HG02798 (cell line): Measurements from ENCODE around the gene PHF12.
"Not testable (repeated sequence)": the region's sequence is repeated elsewhere in the genome, so short reads cannot be mapped to it uniquely, and the experiment has no call there.

Experiments used
- ATAC-seq: cut with Tn5 transposase; IDR thresholded peaks from one replicate; pipeline ENCODE4 v1.9.1; 2021; ENCODE audit warnings: mild to moderate bottlenecking; ENCODE audit not compliant: unreplicated experiment, poor library complexity

The PHF12 gene

DNA sequence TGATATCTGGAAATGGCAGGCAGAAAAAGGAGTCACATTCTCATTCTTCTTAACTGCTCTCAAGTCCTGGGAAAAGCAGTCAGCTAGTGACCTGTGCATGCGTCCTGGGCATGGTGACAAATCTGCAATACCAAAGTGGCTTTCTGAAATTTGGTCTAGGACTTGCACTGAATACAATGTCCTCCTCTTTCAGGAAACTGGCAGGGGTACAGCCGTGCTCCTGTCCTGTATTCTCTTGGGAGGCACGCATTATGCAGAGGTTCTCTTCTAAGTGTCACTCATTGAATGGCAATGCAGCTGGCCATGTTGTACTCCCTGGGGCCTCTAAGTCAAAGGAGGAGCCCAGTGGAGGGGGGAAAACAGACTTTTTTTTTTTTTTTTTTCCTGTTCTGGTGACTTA lies 10.6 kb downstream of the PHF12 start:
- no peak for ATAC-seq

DNA sequence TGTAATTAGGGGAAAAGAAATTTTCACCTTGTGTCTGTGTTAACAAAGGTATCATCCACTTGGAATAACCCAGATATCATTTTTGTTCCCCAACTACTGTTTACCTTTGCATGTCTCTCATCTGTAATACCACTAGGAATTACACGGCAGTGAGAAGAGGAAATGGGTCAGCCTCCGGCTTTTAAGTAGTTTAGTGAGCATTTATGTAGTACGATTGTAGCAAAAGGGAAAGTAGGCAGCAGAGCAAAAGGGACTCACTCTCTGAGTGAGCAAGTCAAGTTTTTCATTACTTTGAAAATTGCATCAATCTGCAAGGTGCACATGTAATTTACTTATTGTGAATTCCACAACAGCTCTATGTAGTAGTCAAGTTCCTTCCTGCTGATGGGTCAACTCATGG lies 11.2 kb downstream of the PHF12 start:
- ATAC-seq = no peak

DNA sequence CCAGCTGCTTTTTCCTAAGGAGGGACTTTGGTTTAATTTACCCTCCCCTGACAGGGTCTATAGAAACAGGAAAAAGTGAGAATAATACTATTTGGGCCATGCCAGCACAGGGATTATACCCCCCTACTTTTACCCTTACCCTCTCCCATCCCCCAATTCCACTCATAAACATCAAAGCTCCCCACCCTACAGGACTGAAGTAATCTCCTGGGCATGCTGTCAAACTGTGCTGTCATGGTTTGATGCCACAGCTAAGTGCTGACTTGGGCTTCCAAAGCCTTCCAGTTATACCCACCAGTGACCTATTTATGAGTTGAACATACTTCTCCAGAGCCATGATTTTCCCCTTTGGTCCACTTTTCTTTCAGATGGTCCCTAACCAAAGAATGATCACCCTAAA lies 12.8 kb downstream of the PHF12 start:
- ATAC-seq = no peak

DNA sequence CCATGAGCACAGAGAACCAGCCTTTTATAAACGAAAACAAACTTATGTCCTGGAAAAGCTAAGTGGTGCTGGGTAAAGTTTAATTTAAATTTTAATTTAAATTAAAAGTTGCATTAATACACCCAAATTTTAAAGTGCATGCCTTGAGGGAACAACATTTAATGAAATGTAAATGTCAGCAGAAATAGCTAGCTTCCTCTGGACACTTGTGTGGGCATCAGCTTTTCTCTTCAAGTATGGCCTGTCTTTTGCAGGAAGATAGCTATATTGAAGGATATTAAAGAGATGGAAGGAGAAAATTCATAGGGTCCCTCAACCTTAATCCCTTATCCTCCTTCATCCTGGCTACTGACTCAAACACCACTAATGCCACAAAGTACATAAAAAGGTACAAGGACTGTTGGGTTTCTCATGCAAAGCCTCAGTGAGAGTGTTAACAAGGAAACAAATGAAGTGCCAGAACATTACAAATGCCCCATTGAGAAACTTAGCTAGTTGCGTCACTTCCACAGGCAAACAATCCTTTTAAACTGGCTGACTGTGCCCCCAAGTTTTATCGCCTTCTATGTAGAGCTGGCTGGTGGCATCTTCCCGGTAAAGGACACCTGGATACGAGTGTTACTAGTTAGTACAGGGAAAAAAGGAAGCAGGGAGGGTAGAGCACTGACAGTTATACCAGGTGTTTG lies 14.1 kb downstream of the PHF12 start:
- no peak for ATAC-seq

DNA sequence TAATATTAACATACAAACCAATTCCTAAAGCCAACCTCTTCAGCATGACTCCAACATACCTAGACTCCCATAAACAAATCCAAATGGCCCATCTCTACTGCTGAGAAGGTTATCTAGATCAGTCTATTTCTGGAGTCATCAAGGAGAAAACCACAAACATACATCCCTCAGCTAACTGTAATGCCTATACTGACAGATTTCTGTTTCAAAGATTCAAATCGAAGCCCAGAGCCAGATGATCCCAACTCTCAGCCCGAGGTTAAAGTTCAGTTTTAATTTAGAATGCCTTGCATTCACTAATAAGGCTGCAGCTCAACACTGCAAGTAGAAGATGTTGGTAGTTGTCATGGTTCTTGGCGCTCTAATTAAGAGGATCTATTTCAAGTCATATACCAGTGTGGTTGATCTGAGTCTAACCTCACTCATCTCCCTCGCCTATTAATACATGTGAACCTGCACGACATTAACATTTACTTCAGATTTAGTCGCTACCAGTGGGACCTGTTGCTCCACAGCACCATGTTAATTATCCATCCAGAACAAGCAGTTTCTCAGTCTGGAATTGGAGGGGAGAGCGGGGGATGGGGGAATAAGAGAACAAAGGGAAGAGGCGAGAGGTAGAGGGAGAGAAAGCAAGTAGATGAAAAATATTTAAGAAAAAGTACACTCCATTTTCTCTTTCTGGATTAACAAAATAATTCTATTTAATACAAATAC lies 15.4 kb downstream of the PHF12 start:
- no peak for ATAC-seq

DNA sequence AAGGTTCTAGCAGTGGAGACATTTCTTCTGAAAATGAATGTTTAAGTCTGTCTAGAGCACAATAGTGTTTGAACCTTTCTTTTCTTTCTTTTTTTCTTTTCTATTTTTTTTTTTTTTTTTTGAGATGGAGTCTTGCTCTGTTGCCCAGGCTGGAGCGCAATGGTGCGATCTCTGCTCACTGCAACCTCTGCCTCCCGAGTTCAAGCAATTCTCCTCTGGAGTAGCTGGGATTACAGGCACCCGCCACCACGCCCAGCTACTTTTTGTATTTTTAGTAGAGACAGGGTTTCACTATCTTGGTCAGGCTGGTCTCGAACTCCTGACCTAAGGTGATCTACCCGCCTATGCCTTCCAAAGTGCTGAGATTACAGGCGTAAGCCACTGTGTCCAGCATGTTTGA lies 16.8 kb downstream of the PHF12 start:
- ATAC-seq = not testable (repeated sequence)

DNA sequence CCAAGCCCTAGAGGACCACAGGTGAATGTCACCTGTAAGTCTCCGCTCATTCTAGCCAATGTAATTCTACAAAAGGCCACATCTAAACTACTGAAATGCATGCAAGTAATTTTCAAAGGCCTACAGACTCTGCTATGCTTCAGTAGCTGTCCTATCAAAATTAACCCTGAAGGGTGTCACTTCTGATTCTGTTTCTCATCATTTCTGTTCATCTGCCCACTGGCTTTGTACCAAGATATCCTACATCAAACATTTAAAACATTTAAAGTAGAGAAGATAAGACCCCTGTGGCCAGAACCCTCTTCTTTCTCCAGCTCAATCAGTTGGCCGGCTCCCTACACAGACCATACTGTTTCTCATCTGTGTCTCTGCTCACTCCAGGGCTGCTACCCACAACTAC lies 21.5 kb downstream of the PHF12 start:
- ATAC-seq = no peak

DNA sequence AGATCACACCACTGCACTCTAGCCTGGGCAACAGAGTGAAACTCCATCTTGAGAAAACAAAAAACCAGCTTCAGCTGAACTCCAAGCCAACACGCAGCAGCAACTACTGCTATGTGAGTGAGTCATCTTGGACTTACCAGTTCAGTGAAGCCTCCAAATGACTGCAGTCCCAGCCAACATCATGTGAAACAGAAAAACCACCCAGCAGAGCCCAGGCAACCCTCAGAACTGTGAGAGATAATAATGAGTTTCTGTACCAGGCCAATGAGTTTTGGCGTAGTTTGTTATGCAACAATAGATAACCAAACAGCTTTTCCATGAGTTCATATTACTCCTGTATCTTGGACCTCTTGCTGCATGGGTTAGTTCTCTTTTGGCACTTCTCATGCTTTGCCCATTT lies 23.3 kb downstream of the PHF12 start:
- no peak for ATAC-seq

DNA sequence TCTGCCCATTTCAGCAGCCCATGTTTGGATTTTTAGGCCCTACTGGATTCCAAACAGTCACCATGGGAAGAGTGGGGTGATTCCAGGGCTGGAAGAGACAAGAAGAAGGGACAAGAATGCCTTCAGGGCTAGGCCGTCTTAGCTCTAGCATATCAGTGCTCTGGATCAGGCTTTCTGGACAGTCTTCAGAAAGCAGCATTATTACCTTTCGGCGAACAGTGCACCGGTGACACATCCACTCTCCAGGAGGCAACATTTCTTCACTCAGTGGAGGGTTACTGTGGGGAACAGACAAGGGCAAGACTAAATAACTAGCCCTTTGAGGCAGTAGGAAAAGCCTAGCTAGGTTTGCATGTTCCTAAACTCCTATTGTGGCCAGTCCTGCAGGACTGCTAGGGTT lies 24.5 kb downstream of the PHF12 start:
- no peak for ATAC-seq

DNA sequence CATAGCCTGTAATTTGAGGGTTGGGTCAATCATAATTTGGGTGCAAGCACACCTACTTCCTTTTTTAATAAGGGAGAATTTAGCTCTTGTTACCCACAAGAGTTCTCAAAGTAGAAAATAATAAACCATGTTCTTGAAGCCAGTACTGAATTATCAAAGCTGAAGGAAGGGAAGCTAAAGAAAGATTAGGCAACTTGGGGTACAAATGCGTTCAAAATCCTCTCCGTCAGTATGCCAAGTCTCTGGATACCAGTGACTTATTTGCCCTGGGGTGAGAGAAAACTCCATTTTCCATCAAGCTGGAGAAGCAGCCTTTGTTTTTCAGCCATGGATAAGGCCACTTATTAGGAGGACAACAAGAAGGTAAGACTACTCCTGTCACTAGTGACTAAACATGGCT lies 25.0 kb downstream of the PHF12 start:
- ATAC-seq = no peak

DNA sequence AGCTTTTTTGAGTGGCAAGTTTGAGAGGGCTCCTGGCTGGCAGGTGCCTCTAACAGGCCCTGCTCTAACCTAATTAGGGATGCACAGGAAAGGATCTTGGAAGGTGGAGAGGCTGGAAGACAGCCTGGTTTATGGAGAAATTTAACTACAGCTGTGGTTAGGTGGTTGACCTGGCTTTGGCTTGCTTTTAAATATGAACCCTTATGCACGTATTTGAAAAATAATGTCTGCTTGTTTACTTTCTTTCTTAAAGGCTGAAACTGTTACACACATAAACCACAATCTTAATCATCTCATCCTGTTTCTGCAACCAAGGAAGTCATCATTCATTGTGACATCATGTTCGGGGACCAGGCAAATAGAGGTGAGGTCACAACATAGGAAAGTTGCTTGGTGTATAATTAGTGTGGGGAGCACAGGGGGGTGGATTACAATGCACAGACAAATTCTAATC lies 25.4 kb downstream of the PHF12 start:
- no peak for ATAC-seq

DNA sequence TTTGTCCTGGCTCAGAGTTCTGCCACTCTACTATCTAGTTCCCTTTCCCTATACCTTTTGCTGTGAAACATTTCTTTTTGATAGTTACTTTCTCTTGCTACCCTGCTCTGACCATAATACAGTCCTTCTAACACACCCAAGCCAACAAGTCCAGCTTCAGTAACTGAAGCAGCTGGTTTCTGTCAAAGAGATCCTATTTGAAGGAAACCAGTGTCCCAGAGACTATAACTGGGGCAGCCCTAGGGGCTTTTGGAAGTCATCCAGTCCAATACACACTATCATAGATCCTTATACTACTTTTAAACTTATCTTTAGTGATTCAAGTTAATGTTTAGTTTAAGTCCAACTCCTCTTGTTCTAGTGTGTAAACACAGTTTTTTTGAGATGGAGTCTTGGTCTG lies 31.1 kb downstream of the PHF12 start:
- no peak for ATAC-seq

DNA sequence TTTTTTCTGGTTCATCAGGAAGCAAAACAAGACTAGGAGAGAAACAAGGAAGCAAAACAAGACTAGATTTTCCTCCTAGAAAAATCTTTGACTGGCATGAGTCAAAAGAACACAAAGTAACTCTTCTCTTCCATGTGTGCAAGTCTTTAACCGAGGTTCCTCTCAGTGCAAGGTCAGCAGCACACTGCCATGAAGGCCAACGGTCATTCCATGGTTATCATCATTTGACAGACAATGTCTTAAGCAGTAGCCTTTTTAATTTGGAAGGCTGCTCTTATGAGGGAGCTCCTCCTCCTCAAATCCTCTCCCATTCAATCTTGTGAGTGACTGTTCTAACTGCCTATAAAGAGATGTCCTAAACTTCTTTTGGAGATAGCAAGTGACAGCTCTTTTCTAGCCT lies 33.0 kb downstream of the PHF12 start:
- ATAC-seq = no peak

DNA sequence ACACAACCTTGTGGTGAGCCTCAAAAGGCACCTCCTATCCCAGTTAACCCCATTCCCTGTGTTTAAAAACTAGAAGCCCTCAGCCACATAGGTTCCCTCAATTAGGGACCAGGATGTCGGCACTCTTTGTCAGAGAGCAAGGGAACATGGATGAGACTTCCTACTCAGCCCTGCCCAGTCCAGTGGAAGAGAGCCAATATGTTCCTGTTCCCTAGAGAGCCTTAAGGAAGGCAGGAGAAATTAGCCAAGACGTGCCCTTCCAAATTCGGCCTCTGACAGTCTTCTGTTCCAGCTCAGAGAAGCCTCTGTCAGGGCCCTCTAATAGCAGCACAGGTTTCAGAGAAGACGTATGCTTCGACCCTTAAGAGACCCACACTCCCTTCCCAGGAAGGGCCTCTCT lies 33.9 kb downstream of the PHF12 start:
- no peak for ATAC-seq

DNA sequence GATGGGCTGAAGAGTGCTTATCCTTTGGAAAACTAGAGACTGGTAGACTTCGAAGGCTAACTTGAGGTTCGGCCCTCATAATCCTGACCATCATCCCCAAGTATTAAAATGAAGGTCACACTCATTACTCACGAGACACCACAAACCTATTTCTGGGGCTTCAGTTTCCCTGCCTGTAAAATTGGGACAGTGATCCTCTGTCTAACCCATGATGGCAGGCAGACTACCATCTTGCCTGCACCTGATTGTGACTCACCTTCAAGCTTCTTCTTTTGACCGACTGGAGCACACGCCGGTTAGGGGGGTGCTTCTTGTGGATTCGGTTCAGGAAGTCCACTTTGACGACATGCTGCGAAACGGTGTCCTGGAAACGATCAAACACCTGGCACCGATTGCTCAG lies 34.3 kb downstream of the PHF12 start:
- no peak for ATAC-seq

DNA sequence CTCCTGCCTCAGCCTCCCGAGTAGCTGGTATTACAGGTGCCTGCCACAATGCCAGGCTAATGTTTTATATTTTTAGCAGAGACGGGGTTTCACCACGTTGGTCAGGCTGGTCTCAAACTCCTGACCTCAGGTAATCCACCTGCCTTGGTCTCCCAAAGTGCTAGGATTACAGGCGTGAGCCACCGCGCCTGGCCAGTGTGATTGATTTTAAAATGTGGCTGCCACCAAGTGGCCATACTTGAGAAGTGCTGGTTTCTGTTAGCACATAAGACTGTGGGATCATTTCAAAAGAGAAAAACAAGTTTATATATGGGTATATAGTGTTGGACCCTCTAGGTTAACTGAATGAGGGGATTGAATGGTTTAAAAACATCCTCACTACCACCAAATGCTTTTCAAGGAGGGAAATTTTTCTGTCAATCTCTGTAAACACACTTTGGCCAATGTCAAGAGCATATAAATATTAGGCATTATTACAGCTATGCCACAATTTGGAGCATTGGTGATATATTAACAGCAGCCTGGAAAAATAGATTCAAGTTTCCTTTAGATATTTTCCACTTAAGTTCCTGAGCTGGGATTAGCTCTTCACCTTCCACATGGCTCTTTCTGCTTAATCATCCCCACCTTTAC lies 34.9 kb downstream of the PHF12 start:
- no peak for ATAC-seq

DNA sequence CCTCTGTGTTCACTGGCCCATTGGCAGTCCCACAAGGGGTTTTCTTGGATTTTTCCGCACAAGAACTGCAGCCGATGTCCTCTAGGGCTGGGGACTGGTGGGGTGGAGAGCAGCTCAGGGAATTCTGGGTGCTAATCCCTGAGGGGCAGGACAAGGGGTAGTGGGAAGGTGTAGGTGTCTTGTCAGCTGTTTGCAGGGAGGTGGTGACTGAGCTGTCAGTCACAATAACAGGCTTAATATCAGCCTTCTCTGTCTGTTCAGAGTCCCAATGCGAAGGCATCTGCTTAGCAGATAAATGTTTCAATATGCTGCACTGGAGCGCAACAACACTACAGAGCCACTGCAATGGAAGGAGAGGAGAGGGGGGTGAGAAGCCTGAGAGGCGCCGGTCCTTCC lies 38.4 kb downstream of the PHF12 start:
- ATAC-seq = no peak

DNA sequence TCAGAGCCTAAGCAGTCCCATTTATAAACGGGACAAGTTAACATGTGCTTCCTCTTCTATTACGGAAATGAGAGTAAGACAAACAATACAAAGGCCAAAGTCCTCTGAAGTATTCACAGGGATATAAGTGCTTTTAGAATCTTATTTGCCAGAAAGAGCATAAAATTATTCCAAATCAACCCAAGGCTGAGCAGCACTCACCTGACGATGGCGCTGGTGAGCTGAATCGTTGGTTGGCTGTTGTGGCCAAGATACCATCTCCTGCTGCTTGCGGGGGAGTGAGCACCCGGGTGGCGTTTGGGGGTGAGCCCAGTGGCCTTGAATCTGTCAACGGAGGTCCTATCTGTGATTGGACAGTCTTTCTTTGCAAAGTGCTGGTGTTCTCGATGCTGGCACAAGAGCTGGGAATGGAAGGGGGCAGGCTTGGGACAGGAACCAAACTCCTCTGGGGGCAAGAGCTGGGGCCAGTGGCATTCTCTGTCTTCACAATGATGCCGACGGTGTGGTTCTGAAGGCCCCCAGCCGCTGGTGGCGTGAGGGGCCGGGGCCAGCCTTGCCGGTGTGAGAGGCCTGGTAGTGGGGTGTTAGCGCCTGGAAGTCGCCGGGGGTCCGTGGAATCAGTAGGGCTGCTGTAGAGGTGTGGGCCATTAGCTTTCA lies 38.9 kb downstream of the PHF12 start:
- no peak for ATAC-seq

DNA sequence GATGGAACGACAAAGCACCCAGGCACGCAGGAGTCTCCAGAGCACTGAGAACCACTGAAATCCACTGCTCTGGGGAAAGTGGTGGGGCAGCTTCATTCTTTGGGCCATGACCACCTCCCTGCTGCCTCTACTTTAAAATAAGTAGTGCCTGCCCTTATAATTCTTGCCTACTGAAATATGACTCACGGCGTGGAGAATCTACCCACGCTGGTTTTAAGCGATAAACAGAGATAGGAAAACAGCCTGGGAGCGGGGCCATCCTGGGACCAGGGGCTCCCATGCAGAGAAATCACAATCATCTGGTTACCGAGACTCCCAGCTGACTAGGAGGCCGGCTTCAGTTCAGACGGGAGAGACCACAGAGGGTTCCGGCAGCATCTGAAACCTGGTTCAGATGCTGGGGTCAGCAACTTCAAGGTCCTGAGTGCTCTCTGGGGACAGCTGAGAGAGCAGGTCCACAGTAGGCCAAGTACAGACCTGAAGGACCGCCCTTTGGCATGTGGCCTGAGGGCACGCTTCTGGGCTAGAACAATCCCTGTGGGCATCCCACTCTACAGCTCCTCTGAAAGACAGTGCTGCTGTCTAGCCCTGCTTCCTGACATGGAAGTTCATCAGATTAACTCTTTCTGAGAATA lies 39.8 kb downstream of the PHF12 start:
- ATAC-seq = no peak

DNA sequence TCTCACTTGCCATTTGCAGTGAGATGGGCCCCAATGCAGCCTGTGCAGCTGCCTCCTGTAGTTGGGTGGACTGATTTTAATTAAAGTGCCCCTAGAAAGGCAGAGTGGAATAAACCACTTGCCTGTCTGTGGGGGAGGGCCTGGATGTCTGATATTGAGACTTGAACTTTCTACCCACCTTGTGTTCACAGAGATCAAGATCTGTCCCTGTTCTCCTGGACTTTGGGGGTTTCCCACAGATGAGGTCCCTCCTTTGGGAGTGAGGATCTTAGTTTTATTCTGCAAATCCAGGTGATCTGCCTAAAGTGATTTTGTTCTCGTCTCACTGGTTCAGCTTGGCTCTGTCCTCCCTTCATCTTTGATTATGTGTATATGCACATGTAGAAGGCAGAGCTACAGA lies 40.8 kb downstream of the PHF12 start:
- no peak for ATAC-seq
